Measurements from ENCODE around the gene FILIP1.

Gene FILIP1

DNA sequence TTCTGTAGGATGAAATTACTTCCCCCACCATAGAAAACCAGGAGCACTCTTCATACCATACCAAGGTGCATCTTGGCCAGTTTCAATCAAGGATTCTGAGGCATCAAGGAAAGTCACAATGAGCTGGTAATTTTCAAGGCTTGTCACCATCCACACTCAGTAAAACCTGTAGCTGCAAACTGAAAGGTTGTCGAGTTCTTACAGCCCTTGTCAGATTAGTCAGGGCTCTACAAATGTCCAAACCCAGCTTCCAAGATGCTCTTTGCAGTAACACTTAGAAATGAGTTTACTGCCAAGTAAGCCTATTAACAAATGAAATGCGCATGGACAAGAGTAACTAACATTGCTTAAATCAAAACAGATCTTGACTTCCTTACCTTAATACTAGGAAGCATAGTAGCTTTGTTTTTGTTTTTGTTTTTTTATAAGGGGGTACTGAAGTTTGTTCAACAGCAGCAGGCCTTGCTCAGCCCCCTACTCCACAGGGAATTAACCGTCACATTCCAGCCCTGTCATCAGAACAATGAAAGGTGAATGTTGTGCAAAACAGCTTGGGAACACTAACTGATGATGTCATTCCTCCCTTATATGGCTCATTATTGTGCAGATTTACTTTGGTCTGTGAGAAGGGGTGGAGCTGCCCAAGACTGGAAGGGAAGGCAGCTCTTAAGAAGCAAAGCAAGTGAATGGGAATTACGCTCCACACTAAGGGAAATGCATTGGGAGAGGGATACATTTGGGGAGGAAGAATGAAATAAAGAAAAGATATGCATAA is 159.1 kb downstream of the FILIP1 start:
- TF ChIP-seq, protein P1, sequence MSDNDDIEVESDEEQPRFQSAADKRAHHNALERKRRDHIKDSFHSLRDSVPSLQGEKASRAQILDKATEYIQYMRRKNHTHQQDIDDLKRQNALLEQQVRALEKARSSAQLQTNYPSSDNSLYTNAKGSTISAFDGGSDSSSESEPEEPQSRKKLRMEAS (IDR thresholded peaks at IDR 0.05; ENCODE audit: low read depth, low read length), result no peak
- TF ChIP-seq MYC (IDR thresholded peaks at IDR 0.05; ENCODE audit: low read depth, low read length), result no peak
- TF ChIP-seq, protein P2, sequence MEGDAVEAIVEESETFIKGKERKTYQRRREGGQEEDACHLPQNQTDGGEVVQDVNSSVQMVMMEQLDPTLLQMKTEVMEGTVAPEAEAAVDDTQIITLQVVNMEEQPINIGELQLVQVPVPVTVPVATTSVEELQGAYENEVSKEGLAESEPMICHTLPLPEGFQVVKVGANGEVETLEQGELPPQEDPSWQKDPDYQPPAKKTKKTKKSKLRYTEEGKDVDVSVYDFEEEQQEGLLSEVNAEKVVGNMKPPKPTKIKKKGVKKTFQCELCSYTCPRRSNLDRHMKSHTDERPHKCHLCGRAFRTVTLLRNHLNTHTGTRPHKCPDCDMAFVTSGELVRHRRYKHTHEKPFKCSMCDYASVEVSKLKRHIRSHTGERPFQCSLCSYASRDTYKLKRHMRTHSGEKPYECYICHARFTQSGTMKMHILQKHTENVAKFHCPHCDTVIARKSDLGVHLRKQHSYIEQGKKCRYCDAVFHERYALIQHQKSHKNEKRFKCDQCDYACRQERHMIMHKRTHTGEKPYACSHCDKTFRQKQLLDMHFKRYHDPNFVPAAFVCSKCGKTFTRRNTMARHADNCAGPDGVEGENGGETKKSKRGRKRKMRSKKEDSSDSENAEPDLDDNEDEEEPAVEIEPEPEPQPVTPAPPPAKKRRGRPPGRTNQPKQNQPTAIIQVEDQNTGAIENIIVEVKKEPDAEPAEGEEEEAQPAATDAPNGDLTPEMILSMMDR (IDR thresholded peaks at IDR 0.05; ENCODE audit: low read depth, low read length), result no peak
- no peak for TF ChIP-seq POLR2A (IDR thresholded peaks at IDR 0.05; ENCODE audit: extremely low read depth, insufficient read length)
- peak; percentile 1 for DNase-seq (ENCODE audit: low read depth)
- no peak overlapping the region for H3K4me3 ChIP-seq (ENCODE audit: low read depth, low read length)

DNA sequence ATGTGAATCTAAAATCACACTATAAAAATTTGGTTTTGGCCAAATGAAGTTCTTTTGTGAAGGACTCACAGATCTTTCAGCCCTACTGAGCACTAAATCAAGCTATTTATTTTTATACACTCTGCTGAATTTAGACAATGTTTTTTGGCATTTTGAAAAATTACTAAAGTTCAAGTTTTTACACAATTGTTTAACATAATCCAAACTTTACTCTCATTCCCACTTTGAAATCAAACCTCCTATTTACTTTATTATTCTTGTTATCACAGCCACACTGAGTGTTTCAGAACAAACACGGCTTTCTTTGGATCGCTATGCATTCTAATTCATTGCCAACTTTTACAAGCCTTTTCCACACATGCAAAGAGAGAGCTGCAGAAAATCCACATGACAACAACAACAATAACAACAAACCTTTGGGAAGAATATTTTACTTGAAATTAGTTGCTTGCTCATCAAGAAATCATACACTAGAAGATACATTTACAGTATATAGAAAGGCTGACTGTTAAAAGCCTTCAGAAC is 159.9 kb downstream of the FILIP1 start:
- no peak overlapping the region for H3K4me3 ChIP-seq (ENCODE audit: low read depth, low read length)
- TF ChIP-seq, protein P1 (IDR thresholded peaks at IDR 0.05; ENCODE audit: low read depth, low read length), result no peak
- TF ChIP-seq POLR2A (IDR thresholded peaks at IDR 0.05; ENCODE audit: extremely low read depth, insufficient read length), result no peak
- TF ChIP-seq MYC (IDR thresholded peaks at IDR 0.05; ENCODE audit: low read depth, low read length), result no peak
- TF ChIP-seq, protein P2 (IDR thresholded peaks at IDR 0.05; ENCODE audit: low read depth, low read length), result no peak
- DNase-seq (ENCODE audit: low read depth), result no peak

DNA sequence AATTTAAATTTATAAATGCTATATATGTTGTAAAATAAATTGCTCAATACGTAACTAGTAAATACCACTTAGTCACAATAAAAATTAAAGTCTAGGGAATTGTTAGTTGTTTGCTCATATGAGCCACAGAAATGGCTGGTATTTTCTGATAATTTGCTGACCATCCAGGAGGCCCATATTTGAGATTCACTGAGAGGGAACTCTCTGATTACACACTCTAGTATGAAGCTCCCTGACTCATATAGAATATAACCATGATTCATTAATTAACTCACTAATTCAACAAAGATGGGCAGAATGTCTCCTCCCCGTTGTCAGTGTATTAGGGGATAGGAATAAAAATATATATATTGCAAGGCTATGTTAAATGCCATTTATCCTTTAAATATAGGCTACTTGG is 162.4 kb downstream of the FILIP1 start:
- TF ChIP-seq, protein P1 (IDR thresholded peaks at IDR 0.05; ENCODE audit: low read depth, low read length), result no peak
- no peak overlapping the region for H3K4me3 ChIP-seq (ENCODE audit: low read depth, low read length)
- no peak for DNase-seq (ENCODE audit: low read depth)

DNA sequence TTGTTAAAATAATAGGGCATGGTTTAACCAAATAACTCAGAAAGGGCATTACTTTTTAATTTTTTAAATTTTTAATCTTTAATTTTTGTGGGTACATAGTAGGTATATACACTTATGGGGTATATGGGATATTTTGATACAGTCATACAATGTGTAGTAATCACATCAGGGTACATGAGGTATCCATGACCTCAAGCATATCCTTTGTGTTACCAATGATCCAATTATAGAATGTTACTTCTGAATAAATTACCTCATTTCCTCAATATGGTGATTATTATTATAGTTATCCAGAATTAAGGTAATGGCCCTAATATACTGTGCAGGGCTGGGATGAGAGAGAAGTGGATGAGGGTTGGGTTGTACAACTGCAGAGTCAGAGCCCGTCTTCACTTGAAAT is 163.9 kb downstream of the FILIP1 start:
- DNase-seq (ENCODE audit: low read depth), result no peak
- H3K4me3 ChIP-seq (ENCODE audit: low read depth, low read length), result no peak overlapping the region
- no peak for TF ChIP-seq MYC (IDR thresholded peaks at IDR 0.05; ENCODE audit: low read depth, low read length)
- no peak for TF ChIP-seq POLR2A (IDR thresholded peaks at IDR 0.05; ENCODE audit: extremely low read depth, insufficient read length)
- TF ChIP-seq, protein P1 (IDR thresholded peaks at IDR 0.05; ENCODE audit: low read depth, low read length), result no peak
- TF ChIP-seq, protein P2 (IDR thresholded peaks at IDR 0.05; ENCODE audit: low read depth, low read length), result no peak

DNA sequence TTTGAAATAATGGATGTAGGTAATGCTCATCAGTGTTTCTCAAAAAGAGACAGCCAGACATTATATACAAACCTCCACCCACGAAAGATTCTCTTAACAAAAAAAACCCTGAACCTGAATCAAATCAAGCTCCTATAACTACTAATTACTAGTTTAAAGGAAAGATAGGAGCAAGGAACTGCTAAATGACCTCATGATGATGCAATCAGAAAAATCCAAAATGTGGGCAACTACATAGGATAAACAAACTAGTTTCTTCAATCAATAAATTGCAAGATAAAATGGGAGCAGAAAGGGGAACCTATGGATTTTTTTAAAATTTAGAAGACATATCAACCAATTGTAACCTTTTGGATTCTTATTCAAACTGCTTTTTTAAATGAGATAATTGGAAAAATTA is 165.8 kb downstream of the FILIP1 start:
- no peak overlapping the region for H3K4me3 ChIP-seq (ENCODE audit: low read depth, low read length)
- TF ChIP-seq POLR2A (IDR thresholded peaks at IDR 0.05; ENCODE audit: extremely low read depth, insufficient read length), result no peak
- TF ChIP-seq, protein P2 (IDR thresholded peaks at IDR 0.05; ENCODE audit: low read depth, low read length), result no peak
- DNase-seq (ENCODE audit: low read depth), result no peak

DNA sequence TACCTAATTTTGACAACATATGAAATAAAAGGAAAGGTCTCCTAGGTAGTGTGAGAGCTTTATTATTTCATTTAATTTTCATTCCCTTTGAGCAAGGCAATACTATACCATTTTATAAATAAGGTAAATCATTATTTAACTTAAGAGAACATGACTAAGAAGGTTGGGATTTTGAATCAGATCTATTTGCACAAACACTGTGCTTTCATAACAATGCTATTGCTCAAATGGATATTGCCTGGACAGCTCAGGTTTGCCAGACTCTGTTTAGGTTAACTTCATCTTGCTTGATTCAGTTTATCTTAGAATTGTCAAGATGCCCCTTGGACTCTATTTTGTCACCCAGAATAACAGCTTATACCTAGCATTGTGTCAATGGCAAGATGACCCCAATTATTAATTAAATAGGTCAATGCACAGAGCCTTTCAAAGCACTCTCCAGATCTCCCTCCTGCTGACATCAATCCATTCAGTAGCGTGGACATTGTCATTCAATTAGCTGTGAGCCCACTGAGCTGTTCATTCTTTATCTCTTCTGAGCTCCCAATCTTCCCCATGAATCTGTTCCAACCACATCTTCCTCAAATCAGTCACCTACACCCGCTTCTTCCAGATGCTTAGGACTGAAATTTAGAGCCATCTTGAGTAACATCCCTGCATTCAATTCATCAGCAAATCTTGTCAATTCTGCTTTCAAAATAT is 166.9 kb downstream of the FILIP1 start:
- no peak for TF ChIP-seq MYC (IDR thresholded peaks at IDR 0.05; ENCODE audit: low read depth, low read length)
- TF ChIP-seq, protein P2 (IDR thresholded peaks at IDR 0.05; ENCODE audit: low read depth, low read length), result no peak
- no peak for DNase-seq (ENCODE audit: low read depth)

More for the DNA sequence above, 166.9 kb downstream of the FILIP1 start:
- no peak overlapping the region for H3K4me3 ChIP-seq (ENCODE audit: low read depth, low read length)
